Choroid plexus epithelial cell (primary cell): ENCODE data around the gene MBNL3.
"Not testable (repeated sequence)": the region's sequence is repeated elsewhere in the genome, so short reads cannot be mapped to it uniquely, and the experiment has no call there.

Experiments used
- DNase-seq: peaks from one replicate; pipeline ENCODE4 v3.0.0-alpha.2; 2010; ENCODE audit warnings: low read depth
- H3K4me3 ChIP-seq: 2 replicates; pipeline ENCODE4 v1.5.1; 2011; ENCODE audit warnings: low read depth, mild to moderate bottlenecking, control low read depth, low read length, moderate library complexity
- CTCF ChIP-seq: conservative IDR thresholded peaks from 2 replicates; pipeline ENCODE4 v1.5.1; 2011; ENCODE audit warnings: low read depth, mild to moderate bottlenecking, control low read depth, inconsistent platforms, low read length, moderate library complexity

MBNL3 gene

DNA sequence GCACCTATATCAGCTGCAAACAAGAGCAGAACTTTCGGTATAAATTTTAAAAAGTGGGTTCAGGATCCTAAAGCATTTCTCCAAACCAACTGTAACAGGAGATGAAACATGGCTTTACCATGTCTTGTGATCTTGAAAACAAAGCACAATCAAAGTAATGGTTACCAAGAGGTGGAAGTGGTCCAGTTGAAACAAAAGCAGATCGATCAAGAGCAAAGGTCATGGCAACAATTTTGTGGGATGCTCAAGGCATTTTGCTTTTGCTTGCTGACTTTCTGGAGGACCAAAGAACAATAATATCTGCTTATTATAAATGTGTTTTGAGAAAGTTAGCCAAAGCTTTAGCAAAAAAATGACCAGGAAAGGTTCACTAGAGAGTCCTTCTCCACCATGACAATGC, 152.7 kb downstream of the MBNL3 start:
- H3K4me3 ChIP-seq = no peak overlapping the region
- no peak for TF ChIP-seq CTCF
- DNase-seq = no peak

DNA sequence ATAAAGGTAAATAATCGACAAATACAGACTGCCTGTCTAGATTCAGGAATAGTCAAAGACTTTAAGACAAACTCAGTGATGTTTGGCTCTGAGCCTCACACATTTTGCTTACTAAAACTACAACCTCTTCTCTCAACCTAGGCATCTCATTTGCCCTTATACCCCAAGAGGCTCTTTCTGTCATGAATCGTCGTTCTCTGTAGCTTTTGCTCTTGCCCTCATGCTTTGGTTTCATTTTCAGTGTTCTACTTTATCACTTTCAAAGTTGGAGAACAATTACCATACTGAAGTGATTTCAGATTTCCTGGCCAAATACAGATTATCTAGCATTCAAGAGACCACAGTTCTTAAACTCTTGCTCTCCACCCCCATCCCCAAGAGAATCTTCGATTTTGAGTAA, 155.5 kb downstream of the MBNL3 start:
- no peak for DNase-seq
- no peak for TF ChIP-seq CTCF
- no peak overlapping the region for H3K4me3 ChIP-seq

GRCh38 chrX:132331532-132331931, 157.3 kb downstream of the MBNL3 start:
- DNase-seq = no peak
- TF ChIP-seq CTCF = no peak
- H3K4me3 ChIP-seq = no peak overlapping the region

DNA sequence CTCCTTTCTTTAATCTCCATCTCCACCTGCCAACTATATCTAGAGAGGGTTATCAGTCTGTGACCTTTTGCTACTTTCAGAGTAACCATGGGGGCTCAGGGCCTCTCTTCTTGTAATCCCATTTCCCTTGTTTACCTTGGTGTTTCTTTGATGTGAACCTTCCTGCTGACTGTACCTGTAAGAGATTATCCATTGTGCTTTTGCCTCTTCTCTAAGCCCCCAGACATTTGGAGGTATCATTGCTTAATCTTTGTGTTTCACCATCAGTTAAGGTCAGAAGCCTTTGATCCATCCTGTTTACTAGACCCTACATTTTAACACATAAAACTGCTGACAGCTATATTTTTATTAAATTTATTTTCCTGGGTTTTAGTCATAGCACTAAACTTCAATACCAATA, 157.8 kb downstream of the MBNL3 start:
- DNase-seq = no peak
- H3K4me3 ChIP-seq = no peak overlapping the region
- TF ChIP-seq CTCF = no peak

DNA sequence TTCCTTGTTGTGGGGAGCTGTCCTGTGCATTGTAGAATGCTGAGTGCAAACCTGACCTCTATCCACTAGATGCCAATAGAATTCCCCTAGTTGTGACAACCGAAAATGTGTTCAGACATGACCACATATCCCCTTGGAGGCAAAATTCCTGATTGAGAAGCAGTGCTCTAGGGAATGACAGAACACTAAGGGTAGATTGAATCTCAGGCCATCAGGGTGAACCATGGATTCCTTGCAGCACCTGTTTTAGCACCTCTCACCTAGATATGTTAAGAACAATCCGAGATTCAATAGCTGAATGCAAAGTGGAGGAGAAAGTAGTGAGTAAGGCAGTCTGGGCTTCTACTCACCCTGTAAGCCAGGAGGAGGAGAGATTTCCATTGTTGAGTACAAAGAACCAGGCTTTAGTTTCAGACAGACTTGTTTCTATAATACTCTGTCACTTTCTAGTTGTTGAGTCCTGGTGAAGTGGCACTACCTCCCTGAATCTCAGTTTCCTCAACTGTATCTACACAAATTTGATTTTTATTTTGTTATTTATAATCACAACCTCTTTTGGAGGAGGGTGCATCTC, 158.6 kb downstream of the MBNL3 start:
- no peak for DNase-seq

DNA sequence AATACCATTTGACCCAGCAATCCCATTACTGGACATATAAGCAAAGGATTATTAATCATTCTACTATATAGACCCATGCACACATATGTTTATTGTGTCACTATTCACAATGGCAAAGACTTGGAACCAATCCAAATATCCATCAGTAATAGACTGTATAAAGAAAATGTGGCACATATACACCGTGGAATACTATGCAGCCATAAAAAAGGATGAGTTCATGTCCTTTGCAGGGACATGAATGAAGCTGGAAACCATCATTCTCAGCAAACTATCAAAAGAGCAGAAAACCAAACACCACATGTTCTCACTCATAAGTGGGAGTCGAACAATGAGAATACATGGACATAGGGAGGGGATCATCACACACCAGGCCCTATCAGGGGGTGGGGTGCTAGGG, 161.9 kb downstream of the MBNL3 start:
- not testable (repeated sequence) for DNase-seq

More for the DNA sequence above, 158.6 kb downstream of the MBNL3 start:
- TF ChIP-seq CTCF = no peak
- no peak overlapping the region for H3K4me3 ChIP-seq

More for the DNA sequence above, 161.9 kb downstream of the MBNL3 start:
- not testable (repeated sequence) for H3K4me3 ChIP-seq
